Activated T-helper 2 cell treated with anti-CD3 and anti-CD28 coated beads, Interferon-gamma antibody, Interleukin-2, Interleukin-4, amounts not matched to agents 10 μg/mL and 5 μg/mL and 100 μg/mL, durations not matched to agents 14 hours and 24 hours and 36 hours (primary cell): ENCODE data around the gene CFHR5. TPM values are rescaled to one million over a fixed set of nuclear protein-coding genes. Genes with fewer than 3 reads are reported as not detected.
"Not testable (repeated sequence)": the region's sequence is repeated elsewhere in the genome, so short reads cannot be mapped to it uniquely, and the experiment has no call there.

Experiments
- DNase-seq: peaks from one replicate; pipeline ENCODE4 v3.0.0; 2021; ENCODE audit warnings: low spot score
- H3K27ac Mint-ChIP-seq: one replicate; pipeline ENCODE4 v1.8.0; 2021; ENCODE audit warnings: mixed read lengths
- H3K27me3 Mint-ChIP-seq: one replicate; pipeline ENCODE4 v1.8.0; 2021; ENCODE audit warnings: low read depth, mixed read lengths
- H3K36me3 Mint-ChIP-seq: one replicate; pipeline ENCODE4 v1.8.0; 2021; ENCODE audit warnings: low read depth, mixed read lengths
- H3K4me1 Mint-ChIP-seq: one replicate; pipeline ENCODE4 v1.8.0; 2021; ENCODE audit warnings: low read depth, mixed read lengths
- H3K4me3 Mint-ChIP-seq: one replicate; pipeline ENCODE4 v1.8.0; 2021; ENCODE audit warnings: low read depth, mild to moderate bottlenecking, moderate library complexity, mixed read lengths
- H3K9me3 Mint-ChIP-seq: one replicate; pipeline ENCODE4 v1.8.0; 2021; ENCODE audit warnings: mixed read lengths
- intact Hi-C: fragments of 100-400 bp; cut with micrococcal nuclease; formaldehyde crosslinking; loops from one replicate; pipeline ENCODE4 v1.15.1; 2023
- total RNA-seq: library from RNA; stranded (reverse); gene quantifications from 2 replicates; pipeline ENCODE4 v1.2.3, GENCODE V29; 2022

CFHR5 gene
- total RNA-seq, 1 donor from 2014 or later = not detected

DNA sequence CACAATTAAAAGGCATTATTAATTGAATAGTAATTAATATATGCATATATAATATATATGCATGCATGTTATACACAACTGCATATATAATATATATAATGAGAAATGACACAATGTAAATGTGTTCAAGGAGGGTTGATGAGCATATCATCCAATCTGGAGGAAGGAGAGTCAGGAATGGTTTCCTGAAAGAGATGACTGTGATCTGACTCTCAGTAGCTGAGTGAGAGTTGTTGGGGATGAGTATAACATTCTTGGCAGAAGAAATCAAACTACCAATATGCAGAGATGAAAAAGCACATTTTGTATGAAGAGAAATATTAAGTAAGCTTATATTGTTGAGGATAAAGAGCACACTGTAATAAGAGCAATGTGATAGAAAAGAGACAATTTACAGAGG lies 52.4 kb downstream of the CFHR5 start:
- no peak overlapping the region for H3K4me3 Mint-ChIP-seq
- DNase-seq = no peak
- no peaks in the 10 kb centered on the region for H3K9me3 Mint-ChIP-seq
- no peaks in the 10 kb centered on the region for H3K27me3 Mint-ChIP-seq
- no peaks in the 10 kb centered on the region for H3K36me3 Mint-ChIP-seq
- intact Hi-C loops = no loop called here
- H3K4me1 Mint-ChIP-seq = no peaks in the 10 kb centered on the region
- H3K27ac Mint-ChIP-seq = no peak overlapping the region

DNA sequence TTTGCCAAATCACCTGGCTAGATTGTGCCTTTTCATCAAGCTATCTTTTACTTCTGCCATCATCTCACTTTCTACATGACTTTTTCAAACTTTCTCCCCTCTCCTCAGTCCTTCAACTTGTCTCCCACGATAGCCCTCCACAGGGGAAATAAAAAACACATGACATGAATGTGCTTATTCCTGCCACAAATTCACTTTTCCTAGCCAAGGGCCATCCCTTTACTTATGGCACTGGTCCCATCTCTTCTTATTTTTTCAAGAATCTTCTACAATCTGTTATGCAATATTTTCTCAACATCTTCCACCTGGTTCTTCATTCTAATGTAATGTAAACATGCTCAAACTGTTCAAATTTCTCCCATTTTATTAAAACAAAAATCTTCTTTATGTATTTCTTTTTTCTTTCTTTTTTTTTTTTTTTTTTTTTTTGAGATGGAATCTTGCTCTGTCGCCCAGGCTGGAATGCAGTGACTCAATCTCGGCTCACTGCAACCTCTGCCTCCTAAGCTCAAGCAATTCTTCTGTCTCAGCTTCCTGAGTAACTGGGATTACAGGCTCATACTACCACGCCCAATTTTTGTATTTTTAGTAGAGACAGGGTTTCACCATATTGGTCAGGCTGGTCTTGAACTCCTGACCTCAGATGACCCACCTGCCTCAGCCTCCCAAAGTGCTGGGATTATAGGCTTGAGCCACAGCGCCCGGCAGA lies 57.4 kb downstream of the CFHR5 start:
- H3K4me1 Mint-ChIP-seq, H3K36me3 Mint-ChIP-seq, H3K4me3 Mint-ChIP-seq, H3K9me3 Mint-ChIP-seq, H3K27ac Mint-ChIP-seq, DNase-seq, intact Hi-C loops, H3K27me3 Mint-ChIP-seq: not testable (repeated sequence)

DNA sequence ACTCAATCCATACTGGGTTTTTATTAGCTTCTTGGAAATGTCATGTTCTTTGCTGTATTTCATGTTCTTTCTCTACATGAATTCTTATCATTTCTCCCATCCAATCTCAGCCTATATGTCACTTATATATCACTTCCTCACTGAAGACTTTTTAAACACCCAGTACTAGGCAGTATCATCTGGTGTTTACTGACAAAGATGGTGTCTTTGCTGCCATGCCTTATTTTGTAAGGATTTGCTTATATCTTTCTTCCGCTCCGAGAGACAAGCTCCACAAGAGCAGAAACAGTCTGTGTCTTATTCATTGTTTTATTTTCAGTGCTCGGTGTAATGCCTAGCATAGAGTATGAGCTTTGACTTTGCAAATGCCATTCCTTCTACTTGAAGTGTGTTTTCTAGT lies 59.5 kb downstream of the CFHR5 start:
- Mint-ChIP-seq H3K27ac (no peak overlapping the region), H3K4me1 (no peaks in the 10 kb centered on the region)

DNA sequence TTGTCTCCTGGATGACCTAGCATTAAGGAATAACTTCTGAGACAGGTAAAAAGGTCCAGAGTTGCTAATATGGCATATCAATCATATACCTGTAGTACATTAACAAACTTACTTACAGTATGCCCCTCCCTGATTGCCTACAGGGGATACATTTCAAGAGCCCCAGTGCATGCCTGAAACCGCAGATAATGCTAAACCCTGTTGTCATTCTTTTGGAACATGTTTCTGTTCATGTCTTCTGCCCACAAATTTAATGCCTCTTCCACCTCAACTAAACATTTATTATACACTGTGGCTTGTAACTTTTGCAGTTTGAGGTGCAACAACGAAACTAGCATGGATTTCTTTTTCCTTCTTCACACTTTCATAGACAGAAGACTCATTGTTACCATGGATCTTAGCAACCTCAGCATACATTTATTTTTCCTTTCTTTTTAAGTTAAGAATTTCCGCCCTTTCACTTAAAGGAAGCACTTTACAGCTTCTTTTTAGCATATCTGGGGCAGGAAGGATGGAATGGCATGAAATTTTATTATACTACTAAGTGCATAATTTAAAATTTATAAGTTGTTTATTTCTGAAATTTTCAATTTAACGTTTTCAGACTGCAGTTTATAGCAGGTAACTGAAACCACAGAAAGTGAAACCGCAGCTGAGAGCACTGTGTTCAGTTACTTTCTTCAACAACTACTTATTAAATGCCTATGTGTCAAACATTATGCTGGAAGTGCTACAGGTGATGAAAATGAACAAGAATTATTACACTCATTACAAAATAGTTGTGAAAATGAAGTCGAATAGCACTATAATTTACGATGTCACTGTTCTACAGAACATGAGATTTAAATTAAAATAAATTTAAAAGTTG lies 64.4 kb downstream of the CFHR5 start:
- Mint-ChIP-seq H3K27ac (no peak overlapping the region), H3K36me3 (no peaks in the 10 kb centered on the region), H3K9me3 (no peaks in the 10 kb centered on the region), H3K27me3 (no peaks in the 10 kb centered on the region), H3K4me3 (no peak overlapping the region), H3K4me1 (no peaks in the 10 kb centered on the region)
- no peak for DNase-seq
- intact Hi-C loops = no loop called here

More for the DNA sequence above, 59.5 kb downstream of the CFHR5 start:
- Mint-ChIP-seq H3K4me3 (no peak overlapping the region), H3K9me3 (no peaks in the 10 kb centered on the region), H3K27me3 (no peaks in the 10 kb centered on the region), H3K36me3 (no peaks in the 10 kb centered on the region)
- DNase-seq = no peak
- intact Hi-C loops = no loop called here

DNA sequence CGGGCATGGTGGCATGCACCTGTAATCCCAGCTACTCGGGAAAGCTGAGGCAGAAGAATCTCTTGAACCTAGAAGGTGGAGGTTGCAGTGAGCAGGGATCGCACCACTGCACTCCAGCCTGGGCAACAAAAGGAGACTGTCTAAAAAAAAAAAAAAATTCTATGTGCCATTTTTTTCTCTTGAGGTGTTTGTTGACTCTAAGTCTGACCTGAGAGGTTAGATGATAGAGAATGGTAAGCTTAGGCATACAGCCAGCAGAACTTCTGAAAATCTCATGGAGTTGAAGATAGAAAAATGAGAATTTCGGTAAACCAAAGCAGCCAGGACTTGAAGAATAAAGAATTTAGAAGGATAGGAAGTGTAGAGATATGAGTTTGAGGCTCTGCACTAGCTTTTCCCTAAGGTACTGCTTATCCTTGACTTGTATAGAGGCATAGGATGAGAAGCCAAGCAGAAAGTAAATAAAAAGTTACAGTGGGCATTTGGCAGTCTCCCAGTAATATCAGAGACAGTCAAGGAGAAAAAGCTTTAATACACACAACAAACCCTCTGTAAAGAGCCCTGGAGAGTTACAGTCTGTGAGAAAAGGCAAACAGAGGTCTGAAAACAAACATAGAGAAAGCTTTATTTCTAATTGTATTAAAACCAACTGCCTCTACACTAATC lies 65.5 kb downstream of the CFHR5 start:
- Mint-ChIP-seq H3K9me3 (no peaks in the 10 kb centered on the region), H3K27ac (no peak overlapping the region), H3K4me1 (no peaks in the 10 kb centered on the region), H3K27me3 (no peaks in the 10 kb centered on the region), H3K4me3 (no peak overlapping the region), H3K36me3 (no peaks in the 10 kb centered on the region)
- intact Hi-C loops = no loop called here
- DNase-seq = no peak

DNA sequence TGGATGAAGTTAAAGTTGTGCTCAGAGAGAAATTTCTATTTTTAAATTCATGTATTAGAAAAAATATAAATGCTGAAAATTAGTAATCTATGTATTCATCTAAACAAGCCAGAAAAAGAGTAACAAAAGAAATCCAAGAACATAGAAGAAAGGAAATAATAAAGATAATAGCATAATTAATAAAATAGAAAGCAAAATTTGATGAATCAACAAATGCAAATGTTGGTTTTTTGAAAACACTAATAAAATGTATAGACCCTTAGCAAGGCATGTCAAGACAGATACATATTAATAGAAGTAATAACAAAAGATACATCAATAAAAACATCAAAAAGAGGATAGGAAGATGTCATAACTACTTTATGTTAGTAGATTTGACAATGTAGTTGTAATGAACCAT lies 71.7 kb downstream of the CFHR5 start:
- DNase-seq = no peak
- H3K36me3 Mint-ChIP-seq = no peaks in the 10 kb centered on the region
- intact Hi-C loops = no loop called here

More for the DNA sequence above, 71.7 kb downstream of the CFHR5 start:
- Mint-ChIP-seq H3K27ac (no peak overlapping the region), H3K27me3 (no peaks in the 10 kb centered on the region), H3K4me3 (no peak overlapping the region), H3K9me3 (no peaks in the 10 kb centered on the region), H3K4me1 (no peaks in the 10 kb centered on the region)

Other genes with a start within 250 kb of the CFHR5 start
- gene CFHR3, start 202.7 kb upstream of the CFHR5 start, total RNA-seq = not detected in 2 replicates
- not detected in 2 replicates for gene CFHR1, start 157.8 kb upstream of the CFHR5 start, total RNA-seq
- gene CFHR4, start 89.5 kb upstream of the CFHR5 start, total RNA-seq = not detected in 2 replicates
- not detected in 2 replicates for gene CFHR2, start 33.8 kb upstream of the CFHR5 start, total RNA-seq
- gene F13B, start 89.7 kb downstream of the CFHR5 start, total RNA-seq = not detected in 2 replicates
- gene ASPM, start 169.1 kb downstream of the CFHR5 start, total RNA-seq = 43.0 and 43.6 TPM in 2 replicates
- 5.1 and 5.4 TPM in 2 replicates for gene ZBTB41, start 223.7 kb downstream of the CFHR5 start, total RNA-seq